MM.1S (cell line): ENCODE results near the gene SHISA9.

Source experiments
- DNase-seq: peaks from one replicate; pipeline ENCODE4 v3.0.0-alpha.2; 2015
- H2AFZ ChIP-seq: fragments of 300-600 bp; sonication (generic); 2 replicates; pipeline ENCODE4 v1.6.0; 2016; ENCODE audit warnings: antibody characterized with exemption, low read length
- H3F3A ChIP-seq: fragments of 300-600 bp; sonication (generic); 2 replicates; pipeline ENCODE4 v1.6.1; 2016; ENCODE audit warnings: mild to moderate bottlenecking, antibody characterized with exemption, low read length, moderate library complexity, mixed read lengths; ENCODE audit not compliant: insufficient read depth
- H3K27ac ChIP-seq: fragments of 300-600 bp; sonication (generic); 2 replicates; pipeline ENCODE4 v1.5.1; 2016; ENCODE audit warnings: mild to moderate bottlenecking, low read length
- H3K27me3 ChIP-seq: fragments of 300-600 bp; sonication (generic); replicated peaks from 2 replicates; pipeline ENCODE4 v1.6.0; 2016; ENCODE audit warnings: low read length; ENCODE audit not compliant: insufficient read depth
- H3K36me3 ChIP-seq: fragments of 300-600 bp; sonication (generic); replicated peaks from 2 replicates; pipeline ENCODE4 v1.6.1; 2016; ENCODE audit warnings: mild to moderate bottlenecking, low read length, mixed read lengths; ENCODE audit not compliant: insufficient read depth
- H3K4me1 ChIP-seq: fragments of 300-600 bp; sonication (generic); 2 replicates; pipeline ENCODE4 v1.6.1; 2016; ENCODE audit warnings: low read length, mixed read lengths
- H3K4me2 ChIP-seq: fragments of 300-600 bp; sonication (generic); 2 replicates; pipeline ENCODE4 v1.6.0; 2016; ENCODE audit warnings: low read depth, low read length
- H3K4me3 ChIP-seq: fragments of 300-600 bp; sonication (generic); 2 replicates; pipeline ENCODE4 v1.5.1; 2016; ENCODE audit warnings: low read length, mixed read lengths
- H3K79me2 ChIP-seq: fragments of 300-600 bp; sonication (generic); 2 replicates; pipeline ENCODE4 v1.6.1; 2016; ENCODE audit warnings: mixed run types, low read length, mixed read lengths
- H3K9ac ChIP-seq: fragments of 300-600 bp; sonication (generic); 2 replicates; pipeline ENCODE4 v1.6.1; 2016; ENCODE audit warnings: low read length, mixed read lengths
- H3K9me2 ChIP-seq: fragments of 300-600 bp; sonication (generic); replicated peaks from 2 replicates; pipeline ENCODE4 v1.6.1; 2016; ENCODE audit warnings: mild to moderate bottlenecking, low read length, mixed read lengths; ENCODE audit not compliant: insufficient read depth
- H3K9me3 ChIP-seq: fragments of 300-600 bp; sonication (generic); replicated peaks from 2 replicates; pipeline ENCODE4 v1.6.1; 2016; ENCODE audit warnings: mild to moderate bottlenecking, low read length, mixed read lengths; ENCODE audit not compliant: insufficient read depth
- H4K20me1 ChIP-seq: fragments of 300-600 bp; sonication (generic); 2 replicates; pipeline ENCODE4 v1.6.1; 2016; ENCODE audit warnings: mild to moderate bottlenecking, low read length, moderate library complexity, mixed read lengths; ENCODE audit not compliant: insufficient read depth
- CTCF ChIP-seq: fragments of 300-600 bp; sonication (generic); IDR thresholded peaks from 2 replicates; pipeline ENCODE4 v1.5.1; 2016; ENCODE audit warnings: antibody characterized with exemption, low read length, mixed read lengths
- EZH2 ChIP-seq: fragments of 300-600 bp; sonication (generic); optimal IDR thresholded peaks from 2 replicates; pipeline ENCODE3; 2017; ENCODE audit warnings: low read depth, mild to moderate bottlenecking, antibody characterized with exemption, low read length, mixed read lengths
- EZH2phosphoT487 ChIP-seq: fragments of 300-600 bp; sonication (generic); IDR thresholded peaks from 2 replicates; pipeline ENCODE4 v1.6.1; 2018; ENCODE audit warnings: antibody characterized with exemption, low read length

SHISA9 gene

DNA sequence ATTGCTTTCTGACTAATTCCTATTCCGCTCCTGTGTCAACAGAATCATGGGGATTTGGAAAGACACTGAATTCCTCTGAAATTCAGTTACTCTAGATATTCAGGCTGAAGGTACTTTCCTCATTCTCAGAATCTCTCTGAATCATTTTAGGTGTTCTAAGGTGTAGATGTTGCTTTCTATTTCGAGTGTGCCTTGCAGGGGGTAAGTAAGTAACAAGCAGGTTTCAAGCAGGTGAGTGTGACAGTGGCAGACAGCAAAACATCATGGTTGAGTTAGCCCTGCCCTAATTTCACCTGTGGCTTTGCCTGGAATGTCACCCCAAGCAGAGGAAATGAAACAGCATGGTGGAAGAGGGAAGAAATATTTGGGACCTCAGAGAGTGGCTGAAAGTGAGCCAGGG lies 75.1 kb downstream of the SHISA9 start:
- H3K27me3 ChIP-seq, result no peaks in the 10 kb centered on the region
- no peak overlapping the region for H2AFZ ChIP-seq
- H3K4me2 ChIP-seq, result no peak overlapping the region
- H3K27ac ChIP-seq, result no peak overlapping the region
- no peaks in the 10 kb centered on the region for H3K79me2 ChIP-seq
- H3K4me3 ChIP-seq, result no peak overlapping the region
- no peaks in the 10 kb centered on the region for H4K20me1 ChIP-seq
- no peaks in the 10 kb centered on the region for H3K9me3 ChIP-seq
- H3F3A ChIP-seq, result no peaks in the 10 kb centered on the region
- H3K9me2 ChIP-seq, result no peaks in the 10 kb centered on the region
- H3K9ac ChIP-seq, result no peak overlapping the region
- TF ChIP-seq CTCF, result no peak
- no peak for TF ChIP-seq EZH2phosphoT487
- TF ChIP-seq EZH2, result no peak
- no peak for DNase-seq
- H3K4me1 ChIP-seq, result no peaks in the 10 kb centered on the region
- no peaks in the 10 kb centered on the region for H3K36me3 ChIP-seq

- Histone ChIP-seq H3K4me1 (no peaks in the 10 kb centered on the region), H3K79me2 (no peaks in the 10 kb centered on the region), H3K9me2 (no peaks in the 10 kb centered on the region), H3K4me2 (no peak overlapping the region), H3K9me3 (no peaks in the 10 kb centered on the region), H3K27ac (no peak overlapping the region), H3F3A (no peaks in the 10 kb centered on the region), H3K9ac (no peak overlapping the region), H3K36me3 (no peaks in the 10 kb centered on the region), H3K27me3 (no peaks in the 10 kb centered on the region), H2AFZ (no peak overlapping the region), H4K20me1 (no peaks in the 10 kb centered on the region), H3K4me3 (no peak overlapping the region)
- TF ChIP-seq EZH2 (no peak), CTCF (no peak), EZH2phosphoT487 (no peak)
- no peak for DNase-seq
Observed at GRCh38 chr16:12976936-12977335, 75.5 kb downstream of the SHISA9 start.

DNA sequence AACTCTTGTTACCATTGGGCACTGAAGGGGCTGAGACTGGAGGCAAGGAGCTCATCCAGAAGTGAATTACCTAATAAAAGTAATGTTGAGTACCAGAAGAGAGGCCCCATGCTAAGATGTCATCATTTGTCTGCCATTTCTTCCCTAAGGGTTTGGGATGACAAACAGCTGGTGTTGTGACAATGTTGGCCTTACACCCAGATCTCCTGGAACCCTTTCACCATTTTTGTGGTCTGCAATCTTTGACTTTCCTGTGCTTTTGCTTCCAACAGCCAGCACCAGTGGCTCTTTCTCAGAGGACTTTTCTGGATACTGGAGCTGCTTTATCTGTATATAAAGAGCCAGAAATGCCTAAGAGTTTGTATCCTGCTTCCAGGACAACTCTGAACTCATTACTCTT lies 84.1 kb downstream of the SHISA9 start:
- no peaks in the 10 kb centered on the region for H3K9me2 ChIP-seq
- H3K79me2 ChIP-seq, result no peaks in the 10 kb centered on the region
- no peaks in the 10 kb centered on the region for H3K9me3 ChIP-seq
- H3K27me3 ChIP-seq, result no peaks in the 10 kb centered on the region
- no peaks in the 10 kb centered on the region for H4K20me1 ChIP-seq
- no peak overlapping the region for H2AFZ ChIP-seq
- no peak overlapping the region for H3K4me3 ChIP-seq
- TF ChIP-seq CTCF (no peak), EZH2 (no peak), EZH2phosphoT487 (no peak)
- no peak overlapping the region for H3K27ac ChIP-seq
- no peaks in the 10 kb centered on the region for H3K36me3 ChIP-seq
- no peak for DNase-seq
- no peaks in the 10 kb centered on the region for H3F3A ChIP-seq
- no peaks in the 10 kb centered on the region for H3K4me1 ChIP-seq
- no peak overlapping the region for H3K9ac ChIP-seq
- no peak overlapping the region for H3K4me2 ChIP-seq
